CD14-positive monocyte (primary cell): ENCODE data around the gene FBXO2. TPM values are rescaled to one million over a fixed set of nuclear protein-coding genes. Genes with fewer than 3 reads are reported as not detected.
A peak's percentile ranks its signal among the peaks of the same experiment; 100 is the strongest.

ENCODE experiments used
- DNase-seq, 3 donors: peaks; one replicate each; pipeline ENCODE4 v3.0.0-alpha.2; 2011 to 2022
- H2AFZ ChIP-seq: 2 replicates; pipeline ENCODE4 v1.6.0; 2012; ENCODE audit warnings: mild to moderate bottlenecking, low read depth, low read length, inconsistent platforms; ENCODE audit not compliant: insufficient read depth, poor library complexity, severe bottlenecking
- H3K27ac ChIP-seq, 2 donors: 1 replicate in 1 of 2; 2 replicates in 1 of 2; pipeline ENCODE4 v1.5.1; 2012 to 2013; ENCODE audit warnings: low read length in 2 of 2, control low read depth in 1 of 2, inconsistent platforms in 1 of 2, low read depth in 1 of 2, mild to moderate bottlenecking in 1 of 2
- H3K27me3 ChIP-seq, 2 donors: one replicate each; pipeline versions ENCODE4 v1.6.0 to v1.6.1; 2011 to 2013; ENCODE audit warnings: low read length in 2 of 2; ENCODE audit not compliant: control insufficient read depth in 2 of 2, insufficient read depth in 2 of 2
- H3K36me3 ChIP-seq, 2 donors: replicated peaks in 1 of 2; 1 replicate in 1 of 2; 2 replicates in 1 of 2; pipeline versions ENCODE4 v1.5.1 to v1.6.1; 2012 to 2013; ENCODE audit warnings: low read length in 2 of 2, control low read depth in 1 of 2, inconsistent platforms in 1 of 2, mild to moderate bottlenecking in 1 of 2; ENCODE audit not compliant: insufficient read depth in 2 of 2, control insufficient read depth in 1 of 2
- H3K4me1 ChIP-seq, 2 donors: 1 replicate in 1 of 2; 2 replicates in 1 of 2; pipeline versions ENCODE4 v1.5.1 to v1.6.1; 2012 to 2013; ENCODE audit warnings: low read length in 2 of 2, control low read depth in 1 of 2, inconsistent platforms in 1 of 2, mild to moderate bottlenecking in 1 of 2, moderate library complexity in 1 of 2; ENCODE audit not compliant: insufficient read depth in 2 of 2, control insufficient read depth in 1 of 2
- H3K4me2 ChIP-seq: replicated peaks from 2 replicates; pipeline ENCODE3; 2012; ENCODE audit warnings: low read length, moderate library complexity, mild to moderate bottlenecking; ENCODE audit not compliant: poor library complexity, severe bottlenecking; ENCODE audit errors: extremely low read depth
- H3K4me3 ChIP-seq, 3 experiments: fragments of 200-600 bp in 1 of 3; sonication (generic) in 1 of 3; replicated peaks in 1 of 3; 1 replicate in 2 of 3; 2 replicates in 1 of 3; pipeline ENCODE4 v1.5.1; 2011 to 2013; ENCODE audit warnings: low read length in 3 of 3, mild to moderate bottlenecking in 3 of 3, control low read depth in 2 of 3, low read depth in 2 of 3, inconsistent platforms in 1 of 3, moderate library complexity in 1 of 3
- H3K79me2 ChIP-seq: 2 replicates; pipeline ENCODE4 v1.6.0; 2012; ENCODE audit warnings: mild to moderate bottlenecking, control low read depth, inconsistent platforms, low read length, moderate library complexity; ENCODE audit not compliant: insufficient read depth
- H3K9ac ChIP-seq: 2 replicates; pipeline ENCODE4 v1.6.0; 2017; ENCODE audit warnings: low read length, mild to moderate bottlenecking; ENCODE audit not compliant: insufficient read depth, poor library complexity, severe bottlenecking
- H3K9me3 ChIP-seq, 2 donors: replicated peaks in 1 of 2; 1 replicate in 1 of 2; 2 replicates in 1 of 2; pipeline versions ENCODE4 v1.5.1 to v1.6.1; 2012 to 2013; ENCODE audit warnings: low read length in 2 of 2, control low read depth in 1 of 2; ENCODE audit not compliant: control insufficient read depth in 1 of 2, insufficient read depth in 1 of 2
- H4K20me1 ChIP-seq: 2 replicates; pipeline ENCODE4 v1.6.0; 2012; ENCODE audit warnings: mild to moderate bottlenecking, low read length, control low read depth, moderate library complexity; ENCODE audit not compliant: insufficient read depth
- H3K27ac Mint-ChIP-seq, 7 donors: one replicate each; pipeline ENCODE4 v1.8.0; 2020; ENCODE audit warnings: mild to moderate bottlenecking in 7 of 7, mixed read lengths in 7 of 7, moderate library complexity in 6 of 7, inconsistent platforms in 2 of 7
- H3K27me3 Mint-ChIP-seq, 3 donors: one replicate each; pipeline ENCODE4 v1.8.0; 2021 to 2022; ENCODE audit warnings: low read depth in 3 of 3, mild to moderate bottlenecking in 3 of 3, mixed read lengths in 3 of 3, moderate library complexity in 3 of 3, inconsistent platforms in 1 of 3
- H3K36me3 Mint-ChIP-seq, 2 donors: one replicate each; pipeline ENCODE4 v1.8.0; 2020; ENCODE audit warnings: mixed read lengths in 2 of 2, inconsistent platforms in 1 of 2, mild to moderate bottlenecking in 1 of 2
- H3K4me1 Mint-ChIP-seq: one replicate; pipeline ENCODE4 v1.8.0; 2020; ENCODE audit warnings: mild to moderate bottlenecking, mixed read lengths
- H3K4me3 Mint-ChIP-seq, 2 donors: one replicate each; pipeline ENCODE4 v1.8.0; 2020; ENCODE audit warnings: mild to moderate bottlenecking in 2 of 2, mixed read lengths in 2 of 2, moderate library complexity in 1 of 2
- H3K9me3 Mint-ChIP-seq, 7 donors: one replicate each; pipeline ENCODE4 v1.8.0; 2020 to 2022; ENCODE audit warnings: mixed read lengths in 7 of 7, mild to moderate bottlenecking in 6 of 7, moderate library complexity in 6 of 7, inconsistent platforms in 2 of 7
- CTCF ChIP-seq: fragments of 200-600 bp; IDR thresholded peaks from one replicate; pipeline ENCODE4 v1.8.0; 2022; ENCODE audit warnings: antibody characterized with exemption, mild to moderate bottlenecking
- WGBS: methylation state at CpG from one replicate; pipeline ENCODE4 v1.1.5; 2013; ENCODE audit warnings: missing lambda C conversion rate; ENCODE audit not compliant: insufficient coverage; 5-methylcytosine and 5-hydroxymethylcytosine counted together
- intact Hi-C, 2 donors: fragments of 100-400 bp; cut with micrococcal nuclease; formaldehyde crosslinking; loops; one replicate each; pipeline versions ENCODE4 v1.15.0 to v1.15.1; 2023
- polyA plus RNA-seq, 3 donors: library from polyadenylated mRNA; depleted of rRNA in 1 of 3; unstranded in 2 of 3; stranded (reverse) in 1 of 3; fragments of 300-500 nt in 2 of 3; fragments of >200 nt in 1 of 3; fragmentation: Illumina TruSeq in 2 of 3; gene quantifications; 1 replicate in 2 of 3; 2 replicates in 1 of 3; pipeline ENCODE4 v1.2.3, GENCODE V29; 2012 to 2021

Gene FBXO2
- polyA plus RNA-seq, 3 donors = 0.08 TPM; not detected in 2

GRCh38 chr1:11657654-11658053, 3.4 kb upstream of the FBXO2 start:
- Mint-ChIP-seq H3K27me3 (peaks cover 17 to 31% (median 22%) of the 10 kb centered on the region in 3 donors), H3K27ac (no peak overlapping the region), H3K4me1 (peaks cover 7% of the 10 kb centered on the region), H3K4me3 (no peak overlapping the region), H3K9me3 (no peaks in the 10 kb centered on the region), H3K36me3 (peaks cover 4 to 19% of the 10 kb centered on the region in 2 donors)
- no peak overlapping the region for H3K27ac ChIP-seq
- H3K4me3 ChIP-seq = no peak overlapping the region
- no peak overlapping the region for H2AFZ ChIP-seq
- no peaks in the 10 kb centered on the region for H3K79me2 ChIP-seq
- DNase-seq = no peak
- H3K27me3 ChIP-seq = peaks cover 0 to 21% of the 10 kb centered on the region in 2 donors
- no peaks in the 10 kb centered on the region for H4K20me1 ChIP-seq
- no peak overlapping the region for H3K9ac ChIP-seq
- intact Hi-C loops = no loop called here
- no peak for TF ChIP-seq CTCF
- H3K4me2 ChIP-seq = no peak overlapping the region
- no peaks in the 10 kb centered on the region for H3K36me3 ChIP-seq
- H3K4me1 ChIP-seq = peaks cover 8 to 17% of the 10 kb centered on the region in 2 donors
- no peaks in the 10 kb centered on the region for H3K9me3 ChIP-seq
- 90% methylated on average over 3 of the region's 6 CpGs for WGBS

GRCh38 chr1:11654939-11655808, 945 bp upstream of the FBXO2 start:
- H3K27ac ChIP-seq = no peak overlapping the region
- no peak overlapping the region for H3K27ac Mint-ChIP-seq
- 12% methylated on average over 31 of the region's 45 CpGs for WGBS
- peaks cover 8 to 16% of the 10 kb centered on the region in 2 donors for H3K36me3 Mint-ChIP-seq
- H3K4me1 Mint-ChIP-seq = peaks cover 12% of the 10 kb centered on the region
- peak overlapping the region; percentile 49 for H3K9ac ChIP-seq
- no peak for TF ChIP-seq CTCF
- peak overlapping the region; percentile 90 for H3K4me2 ChIP-seq
- peaks cover 0 to 3% (median 0%) of the 10 kb centered on the region in 7 donors for H3K9me3 Mint-ChIP-seq
- no peaks in the 10 kb centered on the region for H3K79me2 ChIP-seq
- H2AFZ ChIP-seq = peak overlapping the region; percentile 47
- H3K9me3 ChIP-seq = no peaks in the 10 kb centered on the region
- H3K27me3 ChIP-seq = peaks cover 0 to 42% of the 10 kb centered on the region in 2 donors
- H3K4me3 Mint-ChIP-seq = peak overlapping the region; percentile 69 to 77
- intact Hi-C loops = loop anchor here in 1 of 2 donors (5.0 kb wide), 2 partner anchors 62 to 92 kb away; no protein-coding TSS in a partner anchor
- H3K36me3 ChIP-seq = no peaks in the 10 kb centered on the region
- no peak for DNase-seq
- peaks cover 33 to 55% (median 43%) of the 10 kb centered on the region in 3 donors for H3K27me3 Mint-ChIP-seq
- peak overlapping the region; percentile 28 to 65 (median 38) for H3K4me3 ChIP-seq
- H4K20me1 ChIP-seq = no peaks in the 10 kb centered on the region
- H3K4me1 ChIP-seq = peaks cover 9 to 24% of the 10 kb centered on the region in 2 donors
